IMR-90 (cell line): ENCODE results near the gene ATRNL1. TPM values are rescaled to one million over a fixed set of nuclear protein-coding genes. Genes with fewer than 3 reads are reported as not detected.
A peak's percentile ranks its signal among the peaks of the same experiment; 100 is the strongest.

ENCODE experiments used
- ATAC-seq: fragments of 200-7000 bp; cut with Tn5 transposase; 2 replicates; pipeline ENCODE4 v1.9.1; 2020; ENCODE audit warnings: low read depth, mild to moderate bottlenecking, moderate library complexity
- BruUV-seq: library from RNA; stranded (reverse); fragments of 400-500 nt; replicated peaks from 2 replicates; lab custom pipeline; 2021; lab: Mats Ljungman, UMichigan
- CTCF ChIA-PET: fragments of 300-600 bp; formaldehyde crosslinking; extraction: SDS; loops from one replicate; lab custom pipeline; 2021; ENCODE audit warnings: antibody characterized with exemption; lab: Yijun Ruan, JAX
- POLR2A ChIA-PET: fragments of 300-600 bp; sonication (Branson Sonifier 250); formaldehyde crosslinking; loops from one replicate; lab custom pipeline; 2022; ENCODE audit warnings: antibody characterized with exemption; ENCODE audit not compliant: unreplicated experiment; lab: Charles Lee
- DNase-seq: peaks from one replicate; pipeline ENCODE4 v3.0.0; 2013
- H2AFZ ChIP-seq: replicated peaks from 2 replicates; pipeline ENCODE3; 2013; ENCODE audit warnings: low read length, mild to moderate bottlenecking; ENCODE audit not compliant: poor library complexity
- H2AK5ac ChIP-seq: 2 replicates; pipeline ENCODE4 v1.6.1; 2013; ENCODE audit warnings: low read depth, low read length, inconsistent platforms
- H2AK9ac ChIP-seq: replicated peaks from 2 replicates; pipeline ENCODE3; 2013; ENCODE audit warnings: mild to moderate bottlenecking, low read depth, low read length, moderate library complexity; ENCODE audit not compliant: poor library complexity
- H2BK120ac ChIP-seq: 2 replicates; pipeline ENCODE4 v1.6.1; 2013; ENCODE audit warnings: low read depth, low read length, inconsistent platforms
- H2BK15ac ChIP-seq: 3 replicates; pipeline ENCODE4 v1.6.1; 2013; ENCODE audit warnings: low read depth, low read length, inconsistent platforms
- H2BK20ac ChIP-seq: 2 replicates; pipeline ENCODE4 v1.6.1; 2013; ENCODE audit warnings: low read depth, mild to moderate bottlenecking, inconsistent platforms, low read length, moderate library complexity
- H2BK5ac ChIP-seq: 2 replicates; pipeline ENCODE4 v1.6.1; 2013; ENCODE audit warnings: mild to moderate bottlenecking, low read depth, low read length, inconsistent platforms; ENCODE audit not compliant: poor library complexity, severe bottlenecking
- H3K14ac ChIP-seq: replicated peaks from 2 replicates; pipeline ENCODE4 v1.6.1; 2013; ENCODE audit warnings: low read depth, low read length, inconsistent platforms
- H3K18ac ChIP-seq: 2 replicates; pipeline ENCODE4 v1.6.1; 2013; ENCODE audit warnings: low read depth, low read length, control low read depth
- H3K23ac ChIP-seq: 2 replicates; pipeline ENCODE4 v1.6.1; 2013; ENCODE audit warnings: low read depth, low read length, inconsistent platforms
- H3K27ac ChIP-seq: 2 replicates; pipeline ENCODE4 v1.5.1; 2013; ENCODE audit warnings: mild to moderate bottlenecking, control low read depth, low read length; ENCODE audit not compliant: insufficient read depth
- H3K27me3 ChIP-seq: 2 replicates; pipeline ENCODE4 v1.6.1; 2013; ENCODE audit warnings: low read length; ENCODE audit not compliant: control insufficient read depth, insufficient read depth
- H3K36me3 ChIP-seq: 2 replicates; pipeline ENCODE4 v1.6.1; 2013; ENCODE audit warnings: low read length, mixed read lengths; ENCODE audit not compliant: control insufficient read depth, insufficient read depth
- H3K4ac ChIP-seq: 2 replicates; pipeline ENCODE4 v1.6.1; 2013; ENCODE audit warnings: low read depth, low read length, inconsistent platforms
- H3K4me1 ChIP-seq: 2 replicates; pipeline ENCODE4 v1.6.1; 2013; ENCODE audit warnings: low read length, mixed read lengths; ENCODE audit not compliant: control insufficient read depth, insufficient read depth
- H3K4me2 ChIP-seq: 2 replicates; pipeline ENCODE4 v1.6.1; 2013; ENCODE audit warnings: low read depth, mild to moderate bottlenecking, control low read depth, low read length, moderate library complexity
- H3K4me3 ChIP-seq: 2 replicates; pipeline ENCODE4 v1.5.1; 2013; ENCODE audit warnings: low read depth, mild to moderate bottlenecking, control low read depth, low read length, moderate library complexity; ENCODE audit not compliant: insufficient read depth
- H3K56ac ChIP-seq: 2 replicates; pipeline ENCODE4 v1.6.1; 2013; ENCODE audit warnings: low read length, inconsistent platforms; ENCODE audit not compliant: insufficient read depth; ENCODE audit errors: extremely low read depth
- H3K79me1 ChIP-seq, 2 experiments: 2 replicates each; pipeline ENCODE4 v1.6.1; 2013; ENCODE audit warnings: low read length in 2 of 2, inconsistent platforms in 1 of 2, low read depth in 1 of 2
- H3K9ac ChIP-seq: 2 replicates; pipeline ENCODE4 v1.6.1; 2013; ENCODE audit warnings: low read depth, low read length, control low read depth
- H3K9me1 ChIP-seq: 2 replicates; pipeline ENCODE4 v1.6.1; 2013; ENCODE audit warnings: low read length, inconsistent platforms; ENCODE audit not compliant: insufficient read depth
- H3K9me3 ChIP-seq: 2 replicates; pipeline ENCODE4 v1.6.1; 2013; ENCODE audit warnings: low read length; ENCODE audit not compliant: control insufficient read depth, insufficient read depth
- H4K20me1 ChIP-seq: 2 replicates; pipeline ENCODE4 v1.6.1; 2013; ENCODE audit warnings: low read length, inconsistent platforms; ENCODE audit not compliant: insufficient read depth
- H4K5ac ChIP-seq: 2 replicates; pipeline ENCODE4 v1.6.1; 2013; ENCODE audit warnings: mild to moderate bottlenecking, low read depth, low read length, control low read depth
- H4K8ac ChIP-seq, 2 experiments: 2 replicates each; pipeline ENCODE4 v1.6.1; 2013; ENCODE audit warnings: low read depth in 2 of 2, low read length in 2 of 2, control low read depth in 1 of 2, inconsistent platforms in 1 of 2
- H4K91ac ChIP-seq: 2 replicates; pipeline ENCODE4 v1.6.1; 2013; ENCODE audit warnings: low read depth, low read length, inconsistent platforms; ENCODE audit not compliant: insufficient read depth
- CEBPB ChIP-seq: IDR thresholded peaks from 2 replicates; pipeline ENCODE4 v1.6.1; 2012; ENCODE audit warnings: low read depth, low read length, improper control_type of control experiment
- CHD1 ChIP-seq: IDR thresholded peaks from 2 replicates; pipeline ENCODE4 v1.6.1; 2012; ENCODE audit warnings: low read depth, low read length, improper control_type of control experiment
- CTCF ChIP-seq: conservative IDR thresholded peaks from 2 replicates; pipeline ENCODE4 v1.5.1; 2012; ENCODE audit warnings: mild to moderate bottlenecking, low read depth, low read length, improper control_type of control experiment
- ELK1 ChIP-seq: fragments of 150-350 bp; IDR thresholded peaks from 2 replicates; pipeline ENCODE4 v1.6.1; 2016; ENCODE audit warnings: low read depth, mild to moderate bottlenecking, low read length, moderate library complexity, borderline replicate concordance
- FOS ChIP-seq: fragments of 150-350 bp; IDR thresholded peaks from 2 replicates; pipeline ENCODE4 v1.6.1; 2016; ENCODE audit warnings: low read depth, low read length
- MAFK ChIP-seq: IDR thresholded peaks from 2 replicates; pipeline ENCODE4 v1.6.1; 2012; ENCODE audit warnings: low read depth, low read length, improper control_type of control experiment
- MAZ ChIP-seq: IDR thresholded peaks from 2 replicates; pipeline ENCODE4 v1.6.1; 2012; ENCODE audit warnings: low read depth, mild to moderate bottlenecking, low read length, improper control_type of control experiment, moderate library complexity, borderline replicate concordance
- MXI1 ChIP-seq: IDR thresholded peaks from 2 replicates; pipeline ENCODE4 v1.6.1; 2012; ENCODE audit warnings: low read depth, mild to moderate bottlenecking, low read length, moderate library complexity, borderline replicate concordance
- NFE2L2 ChIP-seq: fragments of 150-350 bp; IDR thresholded peaks from 2 replicates; pipeline ENCODE4 v1.6.1; 2016; ENCODE audit warnings: low read depth, mild to moderate bottlenecking, low read length
- POLR2A ChIP-seq: IDR thresholded peaks from 2 replicates; pipeline ENCODE4 v1.6.1; 2012; ENCODE audit warnings: mild to moderate bottlenecking, low read depth, low read length
- RCOR1 ChIP-seq: IDR thresholded peaks from 2 replicates; pipeline ENCODE4 v1.6.1; 2012; ENCODE audit warnings: mild to moderate bottlenecking, low read length, improper control_type of control experiment; ENCODE audit not compliant: insufficient replicate concordance
- RFX5 ChIP-seq: IDR thresholded peaks from 2 replicates; pipeline ENCODE4 v1.8.0; 2012; ENCODE audit warnings: low read depth, mild to moderate bottlenecking, low read length, moderate library complexity
- SMC3 ChIP-seq: fragments of 150-350 bp; IDR thresholded peaks from 2 replicates; pipeline ENCODE4 v1.6.1; 2016; ENCODE audit warnings: low read depth, mild to moderate bottlenecking, antibody characterized with exemption, low read length, moderate library complexity
- WGBS, 2 experiments: methylation state at CpG; one replicate each; pipeline versions ENCODE4 v1.1.5 to v1.1.7; 2013; ENCODE audit warnings: missing lambda C conversion rate in 2 of 2; ENCODE audit not compliant: insufficient read length in 1 of 2; ENCODE audit errors: extremely low coverage in 2 of 2; 5-methylcytosine and 5-hydroxymethylcytosine counted together
- dilution Hi-C: fragments of 300-500 bp; cut with HindIII; formaldehyde crosslinking; loops from one replicate; pipeline ENCODE4 v1.14.3; 2018; ENCODE audit warnings: low sequenced_read_pairs; ENCODE audit not compliant: unreplicated experiment
- in situ Hi-C: fragments of 300-500 bp; cut with MboI; formaldehyde crosslinking; loops from 3 replicates; pipeline ENCODE4 v1.14.3; 2019; ENCODE audit warnings: low sequenced_read_pairs, inconsistent platforms, mixed read lengths
- intact Hi-C: fragments of 100-400 bp; cut with micrococcal nuclease; formaldehyde crosslinking; loops from 2 replicates; pipeline ENCODE4 v1.10.0; 2022
- polyA plus RNA-seq, 3 experiments: library from polyadenylated mRNA; depleted of rRNA; stranded (reverse); fragments of >200 nt; gene quantifications; 2 replicates each; pipeline ENCODE4 v1.2.3, GENCODE V29; 2012; ENCODE audit warnings: low replicate concordance in 1 of 3
- total RNA-seq: library from RNA; depleted of rRNA; stranded (reverse); fragments of >200 nt; gene quantifications from 2 replicates; pipeline ENCODE4 v1.2.3, GENCODE V29; 2012
- TF ChIP-seq, protein P1 (sequence below): fragments of 150-350 bp; IDR thresholded peaks from 2 replicates; pipeline ENCODE4 v1.6.1; 2017; ENCODE audit warnings: mild to moderate bottlenecking, antibody characterized with exemption, low read length, low read depth

Gene ATRNL1
- total and polyA plus RNA-seq, 2 of the 4 experiments (the other 2 are of a cell fraction) = 0.18 to 0.19 TPM

- H2AFZ ChIP-seq = no peak overlapping the region
- DNase-seq (peak; percentile 69), ATAC-seq (peak; percentile 55)
- in situ Hi-C loops = no loop called here
- H3K23ac ChIP-seq = peak overlapping the region; percentile 70; the same call in 1 of the 2 replicates
- CTCF ChIA-PET = no interaction called here
- H3K4me1 ChIP-seq = peaks cover under 1% of the 10 kb centered on the region; the same call in 1 of the 2 replicates
- dilution Hi-C loops = no loop called here
- H2AK9ac ChIP-seq = no peak overlapping the region
- intact Hi-C loops = loop anchor here (5.0 kb wide), 1 partner anchor 75 kb away; no protein-coding TSS in a partner anchor
- H2BK15ac ChIP-seq = peak overlapping the region; percentile 81
- peak overlapping the region; percentile 69 for H4K91ac ChIP-seq
- no peak overlapping the region for H3K9ac ChIP-seq
- peak overlapping the region; percentile 69 to 92 for H4K8ac ChIP-seq
- H3K79me1 ChIP-seq = no peaks in the 10 kb centered on the region
- no peak overlapping the region for H3K4me3 ChIP-seq
- H2AK5ac ChIP-seq = no peak overlapping the region
- peak overlapping the region; percentile 83 for H2BK20ac ChIP-seq
- no TSS peak for BruUV-seq
- peak overlapping the region; percentile 86; the same call in 1 of the 2 replicates for H3K4ac ChIP-seq
- H2BK120ac ChIP-seq = peak overlapping the region; percentile 94
- peak overlapping the region; percentile 89; the same call in 1 of the 2 replicates for H3K56ac ChIP-seq
- peak overlapping the region; percentile 51; the same call in 1 of the 2 replicates for H3K14ac ChIP-seq
- H3K9me1 ChIP-seq = peaks cover under 1% of the 10 kb centered on the region; the same call in 1 of the 2 replicates
- peak overlapping the region; percentile 94 for H2BK5ac ChIP-seq
- no peaks in the 10 kb centered on the region for H3K27me3 ChIP-seq
- no peaks in the 10 kb centered on the region for H3K36me3 ChIP-seq
- H4K5ac ChIP-seq = no peak overlapping the region
- H3K9me3 ChIP-seq = no peaks in the 10 kb centered on the region
- H3K27ac ChIP-seq = no peak overlapping the region
- H4K20me1 ChIP-seq = no peaks in the 10 kb centered on the region
- H3K18ac ChIP-seq = peak overlapping the region; percentile 66; the same call in 1 of the 2 replicates
- WGBS, 2 experiments = no CpG with 5 or more reads among the region's 9 CpGs
- POLR2A ChIA-PET = no interaction called here
- peak overlapping the region; percentile 33; the same call in 1 of the 2 replicates for H3K4me2 ChIP-seq
- TF ChIP-seq, protein P1, sequence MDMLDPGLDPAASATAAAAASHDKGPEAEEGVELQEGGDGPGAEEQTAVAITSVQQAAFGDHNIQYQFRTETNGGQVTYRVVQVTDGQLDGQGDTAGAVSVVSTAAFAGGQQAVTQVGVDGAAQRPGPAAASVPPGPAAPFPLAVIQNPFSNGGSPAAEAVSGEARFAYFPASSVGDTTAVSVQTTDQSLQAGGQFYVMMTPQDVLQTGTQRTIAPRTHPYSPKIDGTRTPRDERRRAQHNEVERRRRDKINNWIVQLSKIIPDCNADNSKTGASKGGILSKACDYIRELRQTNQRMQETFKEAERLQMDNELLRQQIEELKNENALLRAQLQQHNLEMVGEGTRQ = no peak
- no peak for TF ChIP-seq MXI1
- no peak for TF ChIP-seq RFX5
- TF ChIP-seq SMC3 = no peak
- no peak for TF ChIP-seq CHD1
- no peak for TF ChIP-seq CTCF
- no peak for TF ChIP-seq MAZ
- no peak for TF ChIP-seq RCOR1
- no peak for TF ChIP-seq NFE2L2
- no peak for TF ChIP-seq FOS
- no peak for TF ChIP-seq ELK1
- no peak for TF ChIP-seq CEBPB
- no peak for TF ChIP-seq MAFK
- no peak for TF ChIP-seq POLR2A
Measured at GRCh38 chr10:115936926-115937767, 844.0 kb downstream of the ATRNL1 start.
